K562 (cell line): ENCODE results near the gene SPATA2. TPM values are rescaled to one million over a fixed set of nuclear protein-coding genes. Genes with fewer than 3 reads are reported as not detected.

Source experiments
- ATAC-seq: fragments of 200-7000 bp; cut with Tn5 transposase; 3 replicates; pipeline ENCODE4 v1.9.1; 2020; ENCODE audit warnings: moderate library complexity
- BruUV-seq: library from RNA; stranded (reverse); fragments of 400-500 nt; replicated peaks from 2 replicates; lab custom pipeline; 2021; lab: Mats Ljungman, UMichigan
- CTCF ChIA-PET: fragments of 300-600 bp; formaldehyde crosslinking; extraction: SDS; loops from one replicate; lab custom pipeline; 2021; ENCODE audit warnings: low intra/inter-chr PET ratio; lab: Yijun Ruan, JAX
- POLR2A ChIA-PET: fragments of 300-600, 350-650 bp; sonication (Branson Sonifier 250); formaldehyde crosslinking; extraction: SDS; loops from one replicate; lab custom pipeline; 2021; ENCODE audit warnings: antibody characterized with exemption, inconsistent platforms; lab: Yijun Ruan, JAX
- DNase-seq, 4 experiments: peaks; one replicate each; pipeline versions ENCODE4 v3.0.0 to v3.0.0-alpha.2; 2011 to 2018; ENCODE audit warnings: low spot score in 3 of 4, mixed read lengths in 3 of 4; ENCODE audit errors: extremely low read depth in 1 of 4
- FAIRE-seq: peaks from 2 replicates; lab custom pipeline; 2011; peaks lifted over from hg19 to GRCh38; lab: Jason Lieb, UNC
- H2AFZ ChIP-seq: 2 replicates; pipeline ENCODE4 v1.6.0; 2011; ENCODE audit warnings: low read depth, low read length, control low read depth, inconsistent platforms
- H3K27ac ChIP-seq: fragments of 200-600 bp; 3 replicates; pipeline ENCODE4 v1.8.0; 2011; ENCODE audit warnings: low read depth, mild to moderate bottlenecking, control low read depth, inconsistent platforms, low read length, moderate library complexity, mixed read lengths; ENCODE audit errors: extremely low read depth
- H3K27me3 ChIP-seq, 2 experiments: fragments of 300-600 bp in 1 of 2; 2 replicates in 1 of 2; 3 replicates in 1 of 2; pipeline versions ENCODE4 v1.6.0 to v1.8.0; 2011; ENCODE audit warnings: inconsistent platforms in 2 of 2, low read length in 2 of 2, mild to moderate bottlenecking in 1 of 2, mixed read lengths in 1 of 2, moderate library complexity in 1 of 2; ENCODE audit not compliant: control insufficient read depth in 2 of 2, insufficient read depth in 2 of 2
- H3K36me3 ChIP-seq: fragments of 300-600 bp; 3 replicates; pipeline ENCODE4 v1.8.0; 2011; ENCODE audit warnings: mild to moderate bottlenecking, low read length, inconsistent platforms; ENCODE audit not compliant: control insufficient read depth, insufficient read depth
- H3K4me1 ChIP-seq, 2 experiments: fragments of 200-600 bp in 1 of 2; replicated peaks in 1 of 2; 2 replicates in 1 of 2; 3 replicates in 1 of 2; pipeline versions ENCODE4 v1.5.1 to v1.8.0; 2011; ENCODE audit warnings: inconsistent platforms in 2 of 2, low read length in 2 of 2, mild to moderate bottlenecking in 1 of 2, mixed read lengths in 1 of 2, moderate library complexity in 1 of 2; ENCODE audit not compliant: control insufficient read depth in 2 of 2, insufficient read depth in 2 of 2
- H3K4me2 ChIP-seq: 2 replicates; pipeline ENCODE4 v1.6.1; 2011; ENCODE audit warnings: low read length, control low read depth, inconsistent platforms, mixed read lengths; ENCODE audit not compliant: insufficient read depth
- H3K4me3 ChIP-seq: fragments of 200-600 bp; sonication (generic), shearing (Covaris generic); 2 replicates; pipeline ENCODE4 v1.5.1; 2016; ENCODE audit warnings: control low read depth, inconsistent platforms
- H3K79me2 ChIP-seq: fragments of 200-600 bp; 3 replicates; pipeline ENCODE4 v1.8.0; 2011; ENCODE audit warnings: low read length, inconsistent platforms; ENCODE audit not compliant: control insufficient read depth, insufficient read depth
- H3K9ac ChIP-seq, 2 experiments: 2 replicates each; pipeline versions ENCODE4 v1.6.0 to v1.6.1; 2011; ENCODE audit warnings: low read depth in 2 of 2, low read length in 2 of 2, control low read depth in 1 of 2, inconsistent platforms in 1 of 2, mild to moderate bottlenecking in 1 of 2, mixed read lengths in 1 of 2; ENCODE audit not compliant: insufficient read depth in 1 of 2
- H3K9me1 ChIP-seq: one replicate; pipeline ENCODE4 v1.6.0; 2011; ENCODE audit warnings: inconsistent platforms, mild to moderate bottlenecking, low read length, moderate library complexity; ENCODE audit not compliant: control insufficient read depth, insufficient read depth
- H3K9me3 ChIP-seq: replicated peaks from 2 replicates; pipeline ENCODE4 v1.5.1; 2011; ENCODE audit warnings: low read depth, low read length, inconsistent platforms; ENCODE audit not compliant: control insufficient read depth, insufficient read depth
- H4K20me1 ChIP-seq: replicated peaks from 2 replicates; pipeline ENCODE4 v1.6.1; 2011; ENCODE audit warnings: low read length, inconsistent platforms, mixed read lengths; ENCODE audit not compliant: control insufficient read depth, insufficient read depth
- HSF4 ChIP-seq: fragments of 250-450 bp; sonication (Bioruptor Pico); IDR thresholded peaks from 2 replicates; pipeline ENCODE4 v2.1.2; 2022; ENCODE audit warnings: mild to moderate bottlenecking, moderate library complexity, borderline replicate concordance
- ILK ChIP-seq: fragments of 450-650 bp; IDR thresholded peaks from 2 replicates; pipeline ENCODE4 v1.6.1; 2016; ENCODE audit warnings: missing genetic modification characterization, low read depth, mild to moderate bottlenecking, missing compliant biosample characterization, moderate library complexity, borderline replicate concordance
- WGBS: fragments of 100-300 bp; shearing (Covaris generic); methylation state at CpG from one replicate; pipeline ENCODE4 v1.1.6; 2016; ENCODE audit warnings: low coverage, mixed read lengths; ENCODE audit not compliant: insufficient coverage; ENCODE audit errors: missing lambda C conversion rate; 5-methylcytosine and 5-hydroxymethylcytosine counted together
- in situ Hi-C: fragments of 300-500 bp; cut with MboI; formaldehyde crosslinking; loops from 4 replicates; pipeline ENCODE4 v1.15.0; 2018; ENCODE audit warnings: inconsistent platforms, mixed read lengths
- intact Hi-C: fragments of 100-400 bp; cut with micrococcal nuclease; formaldehyde crosslinking; loops from 2 replicates; pipeline ENCODE4 v1.14.2; 2022
- polyA plus RNA-seq, 8 experiments: library from polyadenylated mRNA; depleted of rRNA in 4 of 8; stranded (reverse) in 5 of 8; unstranded in 3 of 8; fragments of >200 nt; fragmentation: Nextera tagmentation in 2 of 8; fragmentation: Illumina TruSeq in 1 of 8; extraction: Ambion mirVana in 2 of 8; extraction: Trizol in 1 of 8; gene quantifications; 2 replicates each; pipeline versions ENCODE4 v1.2.1 to v1.2.3, GENCODE V29; 2011 to 2014; ENCODE audit warnings: inconsistent platforms in 1 of 8, missing spikeins in 1 of 8
- total RNA-seq, 7 experiments: library from RNA; depleted of rRNA in 6 of 7; stranded (reverse); fragments of >200 nt in 6 of 7; fragmentation: Illumina TruSeq in 2 of 7; extraction: Trizol in 2 of 7; gene quantifications; 2 replicates each; pipeline versions ENCODE4 v1.2.1 to v1.2.3, GENCODE V29; 2011 to 2021; ENCODE audit warnings: low replicate concordance in 1 of 7
- TF ChIP-seq, protein P1 (sequence below): conservative IDR thresholded peaks from 2 replicates; pipeline ENCODE4 v1.6.1; 2011; ENCODE audit warnings: low read depth, mild to moderate bottlenecking, low read length; ENCODE audit not compliant: control insufficient read depth
- TF ChIP-seq, protein P2 (sequence below): IDR thresholded peaks from 2 replicates; pipeline ENCODE4 v1.6.1; 2011; ENCODE audit not compliant: insufficient read length; ENCODE audit errors: extremely low read depth

SPATA2 gene
- total and polyA plus RNA-seq, 9 of the 15 experiments (the other 6 are each of a cell fraction or from before 2014, with no cell fraction given) = 0.46 to 8.2 (median 2.7) TPM

DNA sequence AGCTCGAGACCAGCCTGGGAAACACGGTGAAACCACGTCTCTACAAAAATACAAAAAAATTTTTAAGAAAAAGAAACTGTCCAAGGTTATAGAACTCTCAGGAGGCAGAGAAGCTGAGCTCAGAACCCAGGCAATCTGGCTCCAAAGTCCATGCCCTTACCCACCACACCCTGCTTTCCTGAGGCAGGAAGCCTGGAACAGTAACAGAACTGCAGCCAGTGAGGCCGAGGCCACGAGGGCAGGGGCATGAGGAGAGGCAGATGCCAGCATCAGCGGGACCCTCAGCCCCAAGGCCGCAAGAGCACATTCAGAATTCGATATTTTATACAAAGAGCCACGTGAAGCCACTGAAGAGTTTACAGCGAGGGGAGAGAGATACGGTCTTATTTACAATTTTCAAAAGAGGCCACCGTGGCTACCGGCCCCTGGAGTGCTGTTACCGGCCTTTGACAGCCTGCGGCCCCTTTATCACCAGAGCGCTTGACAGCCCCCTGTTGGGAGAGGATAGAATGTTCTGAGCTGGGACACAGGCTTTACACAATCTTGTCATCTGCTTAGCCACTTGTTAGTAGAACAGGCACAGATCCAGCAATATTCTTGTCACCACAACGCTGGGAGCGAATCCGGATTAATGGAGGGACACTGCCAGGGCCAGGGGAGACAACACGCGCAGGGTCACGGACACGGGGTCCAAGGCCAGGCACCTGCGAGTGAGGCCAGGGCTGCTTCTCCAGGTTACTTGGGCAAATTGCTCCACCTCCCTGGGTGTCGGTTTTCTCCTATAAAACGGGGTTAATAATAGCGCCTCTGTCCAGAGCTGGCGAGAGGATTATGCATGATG is 5.6 kb downstream of the SPATA2 start (continued):
- TF ChIP-seq, protein P1, sequence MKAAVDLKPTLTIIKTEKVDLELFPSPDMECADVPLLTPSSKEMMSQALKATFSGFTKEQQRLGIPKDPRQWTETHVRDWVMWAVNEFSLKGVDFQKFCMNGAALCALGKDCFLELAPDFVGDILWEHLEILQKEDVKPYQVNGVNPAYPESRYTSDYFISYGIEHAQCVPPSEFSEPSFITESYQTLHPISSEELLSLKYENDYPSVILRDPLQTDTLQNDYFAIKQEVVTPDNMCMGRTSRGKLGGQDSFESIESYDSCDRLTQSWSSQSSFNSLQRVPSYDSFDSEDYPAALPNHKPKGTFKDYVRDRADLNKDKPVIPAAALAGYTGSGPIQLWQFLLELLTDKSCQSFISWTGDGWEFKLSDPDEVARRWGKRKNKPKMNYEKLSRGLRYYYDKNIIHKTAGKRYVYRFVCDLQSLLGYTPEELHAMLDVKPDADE = no peak
- TF ChIP-seq ILK (tag) = no peak
- TF ChIP-seq, protein P2, sequence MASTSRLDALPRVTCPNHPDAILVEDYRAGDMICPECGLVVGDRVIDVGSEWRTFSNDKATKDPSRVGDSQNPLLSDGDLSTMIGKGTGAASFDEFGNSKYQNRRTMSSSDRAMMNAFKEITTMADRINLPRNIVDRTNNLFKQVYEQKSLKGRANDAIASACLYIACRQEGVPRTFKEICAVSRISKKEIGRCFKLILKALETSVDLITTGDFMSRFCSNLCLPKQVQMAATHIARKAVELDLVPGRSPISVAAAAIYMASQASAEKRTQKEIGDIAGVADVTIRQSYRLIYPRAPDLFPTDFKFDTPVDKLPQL = no peak

DNA sequence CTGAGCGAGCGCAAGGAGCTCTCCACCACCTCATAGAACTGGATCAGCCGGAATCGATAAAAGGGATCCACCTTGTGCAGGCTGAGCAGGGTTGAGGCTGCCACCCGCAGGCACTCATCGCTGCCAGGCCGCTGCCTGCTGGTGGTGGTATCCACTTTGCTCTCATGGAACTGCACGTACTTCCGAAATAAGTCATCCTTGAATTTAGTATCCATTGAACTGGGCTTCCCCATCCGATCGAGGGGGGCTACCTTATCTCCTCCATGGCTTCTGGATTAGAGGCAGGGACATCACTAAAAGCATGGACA is 7.1 kb downstream of the SPATA2 start:
- no peak for TF ChIP-seq HSF4 (CRISPR knock-in tag)
- H3K27ac ChIP-seq = no peak overlapping the region
- H3K9ac ChIP-seq = no peak overlapping the region
- in situ Hi-C loops (no loop called here), intact Hi-C loops (no loop called here)
- no peak for DNase-seq
- BruUV-seq = no TSS peak
- H3K4me2 ChIP-seq = no peak overlapping the region
- no peak for ATAC-seq
- ChIA-PET POLR2A (no interaction called here), CTCF (no interaction called here)
- peaks cover 3% of the 10 kb centered on the region; the same call in 1 of the 2 replicates for H4K20me1 ChIP-seq
- H3K9me3 ChIP-seq = no peaks in the 10 kb centered on the region
- H3K4me1 ChIP-seq = peaks cover 0 to 16% of the 10 kb centered on the region in 2 experiments; a peak in 2 of 5 replicates
- H3K36me3 ChIP-seq = peaks cover 72% of the 10 kb centered on the region
- peaks cover 39% of the 10 kb centered on the region for H3K79me2 ChIP-seq
- WGBS = 92% methylated on average over 11 of the region's 11 CpGs
- H3K9me1 ChIP-seq = no peaks in the 10 kb centered on the region
- H3K4me3 ChIP-seq = no peak overlapping the region
- FAIRE-seq = no peak
- H2AFZ ChIP-seq = no peak overlapping the region
- no peaks in the 10 kb centered on the region for H3K27me3 ChIP-seq
